ENCODE measurements around the gene DEAF1. TPM values are rescaled to one million over a fixed set of nuclear protein-coding genes. Genes with fewer than 3 reads are reported as not detected.

DEAF1 gene
- total and polyA plus RNA-seq, 2 experiments from 2014 or later, result 42.6 to 47.8 TPM

GRCh38 chr11:725624-726202 lies 30.7 kb upstream of the DEAF1 start:
- H3K9me3 Mint-ChIP-seq, result no peaks in the 10 kb centered on the region; the same call in 2 of the 3 replicates
- DNase-seq (ENCODE audit: low spot score) (peak; percentile 63), ATAC-seq (peak; percentile 23)
- Histone ChIP-seq H3K27ac (ENCODE audit: low read depth) (no peak overlapping the region), H3K27me3 (ENCODE audit: insufficient read depth) (no peaks in the 10 kb centered on the region), H3K4me1 (ENCODE audit: insufficient read depth) (peaks cover 6% of the 10 kb centered on the region), H2AFZ (peak overlapping the region; percentile 32; the same call in 1 of the 2 replicates), H3F3A (replicated peaks; ENCODE audit: low read depth) (0 out of 2 replicates have a peak, but pooled peaks cover 16% of the 10 kb centered on the region), H3K79me2 (replicated peaks; ENCODE audit: insufficient read depth) (no peaks in the 10 kb centered on the region), H3K36me3 (ENCODE audit: insufficient read depth) (no peaks in the 10 kb centered on the region), H3K9me2 (ENCODE audit: insufficient read depth) (no peaks in the 10 kb centered on the region), H4K20me1 (replicated peaks; ENCODE audit: insufficient read depth) (no peaks in the 10 kb centered on the region), H3K4me2 (peak overlapping the region; percentile 88), H3K4me3 (peak overlapping the region; percentile 65)
- H3K4me3 Mint-ChIP-seq, result peak overlapping the region; percentile 64; the same call in 2 of the 3 replicates
- no peaks in the 10 kb centered on the region for H3K36me3 Mint-ChIP-seq (ENCODE audit: low read depth)
- TF ChIP-seq EZH2 (IDR thresholded peaks at IDR 0.05; ENCODE audit: low read depth, unreplicated experiment) (no peak), POLR2AphosphoS5 (IDR thresholded peaks at IDR 0.05; ENCODE audit: low read depth) (peak; percentile 42; the same call in 1 of the 2 replicates)
- TF ChIP-seq, protein P1, sequence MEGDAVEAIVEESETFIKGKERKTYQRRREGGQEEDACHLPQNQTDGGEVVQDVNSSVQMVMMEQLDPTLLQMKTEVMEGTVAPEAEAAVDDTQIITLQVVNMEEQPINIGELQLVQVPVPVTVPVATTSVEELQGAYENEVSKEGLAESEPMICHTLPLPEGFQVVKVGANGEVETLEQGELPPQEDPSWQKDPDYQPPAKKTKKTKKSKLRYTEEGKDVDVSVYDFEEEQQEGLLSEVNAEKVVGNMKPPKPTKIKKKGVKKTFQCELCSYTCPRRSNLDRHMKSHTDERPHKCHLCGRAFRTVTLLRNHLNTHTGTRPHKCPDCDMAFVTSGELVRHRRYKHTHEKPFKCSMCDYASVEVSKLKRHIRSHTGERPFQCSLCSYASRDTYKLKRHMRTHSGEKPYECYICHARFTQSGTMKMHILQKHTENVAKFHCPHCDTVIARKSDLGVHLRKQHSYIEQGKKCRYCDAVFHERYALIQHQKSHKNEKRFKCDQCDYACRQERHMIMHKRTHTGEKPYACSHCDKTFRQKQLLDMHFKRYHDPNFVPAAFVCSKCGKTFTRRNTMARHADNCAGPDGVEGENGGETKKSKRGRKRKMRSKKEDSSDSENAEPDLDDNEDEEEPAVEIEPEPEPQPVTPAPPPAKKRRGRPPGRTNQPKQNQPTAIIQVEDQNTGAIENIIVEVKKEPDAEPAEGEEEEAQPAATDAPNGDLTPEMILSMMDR (conservative IDR thresholded peaks at IDR 0.05; ENCODE audit: low read depth in 2 of 2), result no peak
- H3K4me1 Mint-ChIP-seq, result peaks cover 9% of the 10 kb centered on the region; the same call in 2 of the 3 replicates
- peaks cover 15% of the 10 kb centered on the region for H3K27me3 Mint-ChIP-seq (ENCODE audit: insufficient read depth, low read depth, poor library complexity)
- H3K27ac Mint-ChIP-seq, result no peak overlapping the region

DNA sequence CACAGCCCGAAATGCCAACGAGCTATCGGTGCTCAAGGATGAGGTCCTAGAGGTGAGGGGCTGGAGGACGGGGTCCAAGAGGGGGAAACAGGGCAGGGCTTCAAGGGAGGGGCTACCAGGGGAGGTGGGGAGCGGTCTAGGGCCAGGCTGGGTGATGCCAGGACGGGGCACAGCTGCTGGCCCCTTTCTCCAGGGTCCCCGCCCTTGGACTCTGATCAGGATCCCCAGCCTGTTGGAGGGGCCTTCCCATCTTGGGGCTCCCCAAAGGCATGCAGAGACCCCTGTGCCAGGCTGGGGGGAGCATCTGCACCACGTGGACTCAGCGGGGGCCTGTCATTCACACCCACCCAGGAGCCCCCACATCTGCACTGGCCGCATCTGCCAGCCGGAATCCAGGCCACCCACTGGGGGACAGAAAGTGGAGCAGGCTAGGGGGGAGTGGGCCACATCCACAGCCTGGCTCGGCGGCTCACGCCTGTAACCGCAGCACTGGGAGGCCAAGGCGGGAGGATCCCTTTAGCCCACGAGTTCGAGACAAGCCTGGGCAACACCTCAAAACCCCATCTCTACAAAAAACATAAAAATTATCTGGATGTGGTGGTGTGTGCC lies 29.9 kb upstream of the DEAF1 start:
- H3K27ac ChIP-seq (ENCODE audit: low read depth), result no peak overlapping the region
- H3K36me3 ChIP-seq (ENCODE audit: insufficient read depth), result no peaks in the 10 kb centered on the region
- Mint-ChIP-seq H3K36me3 (ENCODE audit: low read depth) (no peaks in the 10 kb centered on the region), H3K4me3 (peak overlapping the region; percentile 64), H3K4me1 (peaks cover 9% of the 10 kb centered on the region; the same call in 2 of the 3 replicates), H3K9me3 (no peaks in the 10 kb centered on the region; the same call in 2 of the 3 replicates), H3K27ac (no peak overlapping the region), H3K27me3 (ENCODE audit: insufficient read depth, low read depth, poor library complexity) (peaks cover 16% of the 10 kb centered on the region)
- H3K9me2 ChIP-seq (ENCODE audit: insufficient read depth), result no peaks in the 10 kb centered on the region
- H3K4me3 ChIP-seq, result peak overlapping the region; percentile 65
- H3K4me2 ChIP-seq, result peak overlapping the region; percentile 88
- DNase-seq (ENCODE audit: low spot score) (peak; percentile 13), ATAC-seq (no peak)
- H2AFZ ChIP-seq, result no peak overlapping the region
- H3K27me3 ChIP-seq (ENCODE audit: insufficient read depth), result no peaks in the 10 kb centered on the region
- H3K79me2 ChIP-seq (replicated peaks; ENCODE audit: insufficient read depth), result no peaks in the 10 kb centered on the region
- H3F3A ChIP-seq (replicated peaks; ENCODE audit: low read depth), result 0 out of 2 replicates have a peak, but pooled peaks cover 16% of the 10 kb centered on the region
- no peaks in the 10 kb centered on the region for H4K20me1 ChIP-seq (replicated peaks; ENCODE audit: insufficient read depth)
- H3K4me1 ChIP-seq (ENCODE audit: insufficient read depth), result peaks cover 6% of the 10 kb centered on the region
- TF ChIP-seq POLR2AphosphoS5 (IDR thresholded peaks at IDR 0.05; ENCODE audit: low read depth) (no peak), ZNF462 (CRISPR knock-in tag; IDR thresholded peaks at IDR 0.05) (no peak), ZNF114 (CRISPR knock-in tag; IDR thresholded peaks at IDR 0.05) (no peak), ZNF331 (CRISPR knock-in tag; IDR thresholded peaks at IDR 0.05; ENCODE audit: low read depth) (no peak), REST (IDR thresholded peaks at IDR 0.05; ENCODE audit: unreplicated experiment) (no peak), STAT1 (IDR thresholded peaks at IDR 0.05; ENCODE audit: unreplicated experiment) (no peak), NANOG (IDR thresholded peaks at IDR 0.05; ENCODE audit: borderline replicate concordance) (no peak)

Measured in GM23338 (cell line).